Activated naive CD8-positive, alpha-beta T cell treated with anti-CD3 and anti-CD28 coated beads for 36 hours (primary cell): ENCODE data around the gene HSD17B12. TPM values are rescaled to one million over a fixed set of nuclear protein-coding genes. Genes with fewer than 3 reads are reported as not detected.
A peak's percentile ranks its signal among the peaks of the same experiment; 100 is the strongest.

Experiments
- DNase-seq: peaks from one replicate; pipeline ENCODE4 v3.0.0; 2021
- H3K27ac Mint-ChIP-seq: one replicate; pipeline ENCODE4 v1.8.0; 2022; ENCODE audit warnings: mild to moderate bottlenecking, moderate library complexity, mixed read lengths
- H3K27me3 Mint-ChIP-seq: one replicate; pipeline ENCODE4 v1.8.0; 2022; ENCODE audit warnings: mild to moderate bottlenecking, mixed read lengths
- H3K36me3 Mint-ChIP-seq: one replicate; pipeline ENCODE4 v1.8.0; 2021; ENCODE audit warnings: mild to moderate bottlenecking, mixed read lengths
- H3K4me1 Mint-ChIP-seq: one replicate; pipeline ENCODE4 v1.8.0; 2021; ENCODE audit warnings: mixed read lengths
- H3K4me3 Mint-ChIP-seq: one replicate; pipeline ENCODE4 v1.8.0; 2022; ENCODE audit warnings: mild to moderate bottlenecking, moderate library complexity, mixed read lengths
- H3K9me3 Mint-ChIP-seq: one replicate; pipeline ENCODE4 v1.8.0; 2022; ENCODE audit warnings: mixed read lengths
- total RNA-seq, 2 experiments: library from RNA; stranded (reverse); gene quantifications; one replicate each; pipeline ENCODE4 v1.2.3, GENCODE V29; 2021

Gene HSD17B12
- total RNA-seq, 2 experiments from 2014 or later = 54.2 to 56.0 TPM

DNA sequence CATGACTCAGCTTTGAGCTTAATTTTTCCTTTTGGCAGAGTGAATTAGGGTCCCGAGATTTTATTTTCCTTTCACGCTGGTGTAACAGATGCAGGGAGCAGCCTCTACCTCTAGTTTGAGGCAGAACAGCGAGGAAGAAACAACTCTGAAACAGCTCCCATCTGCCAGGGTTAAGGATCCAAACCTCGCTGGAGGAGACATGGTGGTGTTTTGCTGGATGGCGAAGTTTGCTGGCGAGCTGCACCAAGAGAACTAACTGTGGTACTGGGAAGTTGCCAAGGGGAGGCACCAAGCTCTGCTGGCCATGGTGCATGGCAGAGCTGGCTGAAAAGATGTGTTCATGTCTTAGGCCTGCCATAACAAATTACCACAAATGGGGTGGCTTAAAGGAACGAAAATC lies 192.5 kb downstream of the HSD17B12 start:
- H3K27me3 Mint-ChIP-seq = peaks cover 47% of the 10 kb centered on the region

DNA sequence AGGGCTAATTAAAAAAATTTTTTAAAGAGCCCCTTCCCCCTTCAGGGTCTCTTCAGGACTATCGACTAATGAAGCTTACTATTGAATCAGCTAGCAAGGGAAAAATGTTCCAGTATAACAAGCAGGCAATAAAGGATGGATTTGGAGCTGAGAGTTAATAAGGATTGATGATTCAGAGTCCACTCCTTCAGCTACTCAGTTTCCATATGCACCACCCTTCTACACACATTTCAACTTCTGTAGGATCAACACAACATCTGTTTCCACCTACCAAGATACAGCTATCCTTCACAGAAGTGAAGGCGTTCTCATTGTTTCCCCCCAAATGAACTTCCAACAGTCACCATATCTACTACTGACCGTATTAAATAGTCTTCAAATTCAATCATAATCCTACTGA lies 193.5 kb downstream of the HSD17B12 start:
- H3K4me1 Mint-ChIP-seq = peaks cover 9% of the 10 kb centered on the region
- H3K27me3 Mint-ChIP-seq = peaks cover 50% of the 10 kb centered on the region
- H3K4me3 Mint-ChIP-seq = no peak overlapping the region
- H3K27ac Mint-ChIP-seq = no peak overlapping the region
- no peak for DNase-seq
- H3K9me3 Mint-ChIP-seq = no peaks in the 10 kb centered on the region
- H3K36me3 Mint-ChIP-seq = no peaks in the 10 kb centered on the region

More for the DNA sequence above, 192.5 kb downstream of the HSD17B12 start:
- Mint-ChIP-seq H3K36me3 (no peaks in the 10 kb centered on the region), H3K4me3 (no peak overlapping the region), H3K27ac (no peak overlapping the region), H3K9me3 (no peaks in the 10 kb centered on the region), H3K4me1 (peaks cover 16% of the 10 kb centered on the region)
- no peak for DNase-seq

DNA sequence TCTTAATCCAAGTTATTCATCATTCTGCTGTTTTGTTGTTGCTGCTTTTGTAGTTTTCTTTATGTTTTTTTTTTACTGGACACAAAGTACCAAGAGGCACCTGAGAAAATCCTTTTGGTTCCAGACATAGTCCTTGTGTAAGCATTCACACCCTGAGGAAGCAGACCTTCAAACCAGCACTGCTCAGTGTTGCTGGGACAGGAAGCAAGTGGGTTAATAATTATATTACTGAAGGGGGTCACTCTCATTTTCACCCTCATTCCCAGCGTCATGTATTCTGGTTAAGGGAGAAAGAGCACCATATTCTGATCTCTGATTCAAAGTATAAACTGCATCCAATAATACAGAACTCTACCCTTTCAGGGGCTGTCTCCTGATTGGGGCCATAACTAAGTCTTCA lies 194.2 kb downstream of the HSD17B12 start:
- no peak overlapping the region for H3K4me3 Mint-ChIP-seq
- no peak overlapping the region for H3K27ac Mint-ChIP-seq
- no peak for DNase-seq
- H3K36me3 Mint-ChIP-seq = no peaks in the 10 kb centered on the region
- H3K9me3 Mint-ChIP-seq = no peaks in the 10 kb centered on the region
- H3K4me1 Mint-ChIP-seq = peaks cover 2% of the 10 kb centered on the region
- peaks cover 50% of the 10 kb centered on the region for H3K27me3 Mint-ChIP-seq

DNA sequence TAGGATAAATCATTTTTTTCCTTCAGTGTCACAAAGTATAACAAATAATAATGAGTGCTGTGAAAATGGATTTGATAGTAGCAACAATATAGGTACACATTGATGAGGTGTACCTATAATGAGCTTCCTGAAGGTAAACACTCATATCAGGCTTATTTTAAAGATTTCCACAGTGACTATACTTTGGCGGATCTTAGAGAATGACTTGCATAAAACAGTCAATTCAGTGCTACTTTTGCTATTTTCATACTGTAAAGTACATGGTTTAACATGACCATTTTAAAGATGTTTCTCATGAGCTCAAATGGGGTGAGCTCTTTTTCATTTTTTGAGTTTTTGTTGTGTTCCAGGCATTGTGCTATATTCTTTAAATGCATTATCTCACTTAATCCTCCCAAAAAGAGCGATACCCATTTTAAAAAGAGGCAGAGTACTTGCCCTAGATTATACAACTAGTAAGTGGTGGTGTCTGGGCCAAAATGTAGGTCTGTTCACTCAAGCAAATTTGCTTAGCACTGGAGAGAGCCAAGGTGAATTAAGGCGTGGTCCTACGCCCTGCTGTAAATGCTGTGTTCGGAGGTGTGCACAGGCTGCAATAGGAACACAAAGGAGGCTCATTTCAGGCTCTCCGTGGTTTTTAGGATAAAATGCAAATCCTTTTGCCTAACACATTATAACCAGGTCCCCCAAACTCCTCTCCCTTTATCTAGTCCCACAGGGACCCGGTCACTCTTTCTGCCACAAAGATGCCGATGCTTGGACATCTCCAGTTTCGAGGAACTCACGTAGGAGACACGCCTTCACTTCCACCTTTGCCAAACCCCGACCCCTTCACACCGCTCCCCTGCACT lies 199.5 kb downstream of the HSD17B12 start:
- Mint-ChIP-seq H3K9me3 (no peaks in the 10 kb centered on the region), H3K36me3 (peaks cover 2% of the 10 kb centered on the region), H3K27ac (peak overlapping the region; percentile 81)

DNA sequence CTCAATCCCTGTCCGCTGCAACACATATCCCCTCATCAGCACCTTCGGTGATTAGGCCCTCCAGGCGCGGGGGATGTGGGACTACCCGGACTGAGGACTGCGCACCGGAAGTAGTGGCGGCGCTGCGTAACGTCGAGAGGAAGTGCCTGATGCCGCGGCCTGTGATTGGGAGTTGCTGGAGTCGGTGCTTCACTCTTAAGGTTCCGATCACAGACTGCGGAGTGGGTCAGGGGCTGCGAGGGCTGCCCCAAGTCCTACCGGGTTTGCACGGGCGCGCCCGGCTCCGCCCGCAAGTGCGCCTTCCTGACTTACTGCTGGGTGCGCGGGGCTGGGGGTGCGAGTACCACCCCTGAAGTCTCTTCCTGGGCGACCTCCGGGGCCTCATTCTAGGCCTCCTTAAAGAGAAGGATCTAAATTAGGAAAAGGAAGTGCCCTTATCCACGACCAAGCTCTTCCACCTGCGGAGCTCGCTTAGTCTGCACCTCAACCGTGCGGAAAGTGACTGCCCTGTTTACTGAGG lies 200.2 kb downstream of the HSD17B12 start, which contains the start of gene ALKBH3:
ALKBH3 (plus strand) TSS at position 192 of the 520 bp plus-strand sequence. CDS start 1,822 bp downstream, outside the sequence.
- H3K4me3 Mint-ChIP-seq = peak within 1 kb of the TSS; percentile 89
- peak; percentile 91 for DNase-seq
- H3K4me1 Mint-ChIP-seq = peaks cover 15% of the 10 kb centered on the region
- H3K9me3 Mint-ChIP-seq = no peaks in the 10 kb centered on the region
- peak within 1 kb of the TSS; percentile 81 for H3K27ac Mint-ChIP-seq
- H3K27me3 Mint-ChIP-seq = peaks cover 10% of the 10 kb centered on the region
- peaks cover 5% of the 10 kb centered on the region for H3K36me3 Mint-ChIP-seq

More for the DNA sequence above, 199.5 kb downstream of the HSD17B12 start:
- no peak for DNase-seq
- H3K4me3 Mint-ChIP-seq = peak overlapping the region; percentile 89
- peaks cover 15% of the 10 kb centered on the region for H3K4me1 Mint-ChIP-seq
- peaks cover 15% of the 10 kb centered on the region for H3K27me3 Mint-ChIP-seq

DNA sequence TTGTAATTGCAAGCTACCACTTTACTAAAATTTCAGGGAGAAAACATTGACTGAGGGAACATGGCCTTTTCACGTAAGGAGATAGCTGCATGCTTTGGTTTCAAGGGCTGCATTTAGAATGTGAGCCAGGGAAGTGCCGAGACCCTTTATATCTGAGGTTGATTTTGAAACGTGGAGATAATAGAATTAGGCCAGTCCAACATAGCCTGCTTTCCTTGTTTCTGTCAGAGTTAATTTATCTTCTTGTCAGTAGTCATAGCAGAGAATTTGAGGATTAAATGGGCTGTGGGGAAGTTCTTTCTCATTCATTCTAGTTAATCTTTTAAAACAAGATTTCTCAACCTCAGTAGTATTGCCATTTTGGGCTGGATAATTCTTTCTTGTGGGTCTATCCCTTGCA lies 212.3 kb downstream of the HSD17B12 start:
- H3K36me3 Mint-ChIP-seq = peaks cover 21% of the 10 kb centered on the region

DNA sequence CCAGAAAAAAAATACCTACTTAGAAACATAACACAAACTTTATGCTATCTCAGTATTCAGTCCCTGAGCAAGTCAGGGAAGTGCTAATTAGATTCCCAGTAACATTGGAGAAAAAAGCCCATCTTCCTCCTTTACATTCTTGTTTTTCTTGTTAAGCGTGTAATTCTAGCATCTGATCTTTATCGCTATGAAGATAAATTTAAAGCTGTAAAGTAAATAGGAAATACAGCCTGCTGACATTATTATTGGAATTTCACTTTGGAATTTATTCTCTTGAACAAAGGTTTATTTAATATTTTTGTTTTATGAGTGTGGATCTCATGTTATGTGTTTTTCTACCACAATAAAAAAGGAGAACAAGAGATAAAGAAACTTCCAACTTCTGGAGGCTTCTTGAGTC lies 214.0 kb downstream of the HSD17B12 start:
- Mint-ChIP-seq H3K4me1 (peaks cover 2% of the 10 kb centered on the region), H3K36me3 (peaks cover 34% of the 10 kb centered on the region), H3K4me3 (no peak overlapping the region), H3K9me3 (no peaks in the 10 kb centered on the region), H3K27ac (no peak overlapping the region), H3K27me3 (no peaks in the 10 kb centered on the region)
- DNase-seq = no peak

More for the DNA sequence above, 212.3 kb downstream of the HSD17B12 start:
- no peak for DNase-seq
- no peaks in the 10 kb centered on the region for H3K9me3 Mint-ChIP-seq
- no peak overlapping the region for H3K27ac Mint-ChIP-seq
- H3K4me1 Mint-ChIP-seq = peaks cover 2% of the 10 kb centered on the region
- H3K27me3 Mint-ChIP-seq = no peaks in the 10 kb centered on the region
- no peak overlapping the region for H3K4me3 Mint-ChIP-seq

DNA sequence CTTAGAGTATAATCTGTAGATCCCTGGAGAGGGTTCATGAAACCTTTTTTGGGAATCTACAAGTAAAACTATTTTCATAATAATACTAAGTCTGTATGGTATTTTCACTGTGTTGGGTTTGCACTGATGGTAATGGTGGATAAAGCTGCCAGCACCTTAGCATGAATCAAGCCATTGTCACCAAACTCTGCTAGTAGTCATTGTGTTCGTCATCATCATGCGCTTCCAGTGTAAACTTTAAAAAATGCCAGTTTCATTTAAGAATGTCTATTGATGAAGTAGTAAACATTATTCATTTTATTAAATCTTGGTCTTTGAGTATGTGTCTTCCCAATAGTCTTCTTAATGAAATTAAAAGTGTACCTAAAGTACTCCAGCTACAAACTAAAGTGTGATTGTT lies 215.1 kb downstream of the HSD17B12 start:
- Mint-ChIP-seq H3K27me3 (no peaks in the 10 kb centered on the region), H3K36me3 (peaks cover 29% of the 10 kb centered on the region), H3K9me3 (no peaks in the 10 kb centered on the region), H3K4me1 (peaks cover 2% of the 10 kb centered on the region), H3K4me3 (no peak overlapping the region), H3K27ac (no peak overlapping the region)
- no peak for DNase-seq

DNA sequence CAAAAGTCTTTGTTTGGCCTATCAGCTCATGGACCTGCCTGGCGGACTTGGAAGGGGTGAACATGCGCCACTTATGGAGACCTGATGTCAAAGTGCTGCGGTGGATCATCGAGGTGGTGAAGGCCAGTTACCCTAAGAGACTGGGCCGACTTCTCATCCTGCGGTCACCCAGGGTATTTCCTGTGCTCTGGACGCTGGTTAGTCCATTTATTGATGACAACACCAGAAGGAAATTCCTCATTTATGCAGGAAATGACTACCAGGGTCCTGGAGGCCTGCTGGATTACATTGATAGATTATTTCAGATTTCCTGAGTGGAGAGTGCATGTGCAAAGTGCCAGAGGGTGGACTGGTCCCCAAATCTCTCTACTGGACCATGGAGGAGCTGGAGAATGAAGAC lies 218.0 kb downstream of the HSD17B12 start:
- Mint-ChIP-seq H3K27me3 (no peaks in the 10 kb centered on the region), H3K9me3 (no peaks in the 10 kb centered on the region), H3K36me3 (peaks cover 27% of the 10 kb centered on the region), H3K4me1 (peaks cover 4% of the 10 kb centered on the region), H3K27ac (no peak overlapping the region), H3K4me3 (no peak overlapping the region)
- DNase-seq = no peak

DNA sequence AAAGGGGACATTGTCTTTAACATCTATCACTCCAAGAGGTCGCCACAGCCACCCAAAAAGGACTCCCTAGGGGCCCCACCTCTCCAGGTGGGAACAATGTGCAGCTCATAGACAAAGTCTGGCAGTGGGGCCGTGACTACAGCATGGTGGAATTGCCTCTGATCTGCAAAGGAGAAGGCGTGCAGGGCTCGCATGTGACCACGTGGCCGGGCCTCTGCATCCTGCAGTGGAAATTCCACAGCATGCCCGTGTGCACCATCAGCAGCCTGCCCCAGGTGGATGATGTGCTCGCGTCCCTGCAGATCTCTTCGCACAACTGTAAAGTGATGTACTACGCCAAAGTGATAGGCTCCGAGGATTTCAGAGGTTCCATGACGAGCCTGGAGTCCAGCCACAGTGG lies 218.6 kb downstream of the HSD17B12 start:
- Mint-ChIP-seq H3K36me3 (peaks cover 30% of the 10 kb centered on the region), H3K4me3 (no peak overlapping the region), H3K4me1 (peaks cover 5% of the 10 kb centered on the region)

DNA sequence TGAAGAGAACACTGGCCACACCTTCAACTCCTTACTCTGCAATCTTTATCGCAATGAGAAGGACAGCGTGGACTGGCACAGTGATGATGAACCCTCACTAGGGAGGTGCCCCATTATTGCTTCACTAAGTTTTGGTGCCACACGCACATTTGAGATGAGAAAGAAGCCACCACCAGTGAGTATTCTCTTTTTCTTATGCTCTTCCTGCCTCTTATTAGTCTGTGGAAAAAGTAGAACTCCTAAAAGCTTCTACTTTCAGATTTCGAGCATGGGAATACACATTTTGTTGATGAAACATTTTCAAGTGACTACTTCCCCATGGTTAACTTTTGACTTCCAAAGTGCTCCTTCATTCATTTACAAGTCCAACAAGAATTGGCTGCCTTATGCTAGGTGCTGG lies 221.0 kb downstream of the HSD17B12 start:
- Mint-ChIP-seq H3K27ac (no peak overlapping the region), H3K4me3 (no peak overlapping the region), H3K9me3 (no peaks in the 10 kb centered on the region), H3K36me3 (peaks cover 34% of the 10 kb centered on the region), H3K27me3 (no peaks in the 10 kb centered on the region), H3K4me1 (peaks cover 15% of the 10 kb centered on the region)
- DNase-seq = no peak

More for the DNA sequence above, 218.6 kb downstream of the HSD17B12 start:
- no peak for DNase-seq
- Mint-ChIP-seq H3K27me3 (no peaks in the 10 kb centered on the region), H3K9me3 (no peaks in the 10 kb centered on the region), H3K27ac (no peak overlapping the region)

DNA sequence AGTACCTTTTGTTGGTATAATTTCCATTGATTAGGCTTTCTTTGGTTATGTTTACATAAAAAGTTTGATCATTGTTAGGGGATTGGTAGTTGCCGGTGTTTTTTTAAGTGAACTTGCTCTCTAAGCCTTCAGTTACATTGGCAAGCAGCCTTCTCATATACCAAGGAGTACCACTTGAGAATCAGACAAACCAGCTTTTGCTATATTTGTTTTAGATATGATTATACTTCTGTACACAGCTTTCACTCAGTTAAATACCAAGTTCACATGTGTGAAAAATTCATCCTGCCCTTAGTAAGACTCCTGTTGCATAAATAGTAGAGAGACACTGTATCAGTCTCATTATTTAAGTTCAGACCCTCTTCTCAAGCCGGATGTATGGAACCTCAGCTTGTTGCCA lies 222.5 kb downstream of the HSD17B12 start:
- H3K9me3 Mint-ChIP-seq = no peaks in the 10 kb centered on the region
- H3K27ac Mint-ChIP-seq = no peak overlapping the region
- peaks cover 27% of the 10 kb centered on the region for H3K4me1 Mint-ChIP-seq
- H3K36me3 Mint-ChIP-seq = peaks cover 34% of the 10 kb centered on the region
- no peak for DNase-seq
- H3K27me3 Mint-ChIP-seq = no peaks in the 10 kb centered on the region
- no peak overlapping the region for H3K4me3 Mint-ChIP-seq

DNA sequence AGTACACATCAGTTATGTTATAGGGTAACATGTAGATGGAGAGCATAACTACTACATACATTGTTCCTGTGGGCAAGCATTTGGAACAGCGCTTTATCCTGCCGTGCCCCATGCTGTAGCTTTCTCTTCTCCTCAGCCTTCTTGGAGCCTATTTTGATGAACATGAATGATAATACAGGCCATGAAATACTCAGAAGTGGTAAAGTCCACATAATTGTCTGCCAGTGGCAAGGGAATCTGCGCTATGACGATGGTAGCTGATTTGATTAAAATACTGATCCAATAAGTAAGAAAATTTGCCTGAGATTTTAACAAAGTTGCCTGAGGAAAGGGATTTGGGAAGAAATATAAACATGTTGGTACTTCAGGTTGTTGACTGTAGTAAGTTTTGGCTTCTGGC lies 223.4 kb downstream of the HSD17B12 start:
- Mint-ChIP-seq H3K4me1 (peaks cover 27% of the 10 kb centered on the region), H3K27ac (no peak overlapping the region), H3K9me3 (no peaks in the 10 kb centered on the region), H3K27me3 (no peaks in the 10 kb centered on the region), H3K36me3 (peaks cover 25% of the 10 kb centered on the region), H3K4me3 (no peak overlapping the region)
- no peak for DNase-seq

DNA sequence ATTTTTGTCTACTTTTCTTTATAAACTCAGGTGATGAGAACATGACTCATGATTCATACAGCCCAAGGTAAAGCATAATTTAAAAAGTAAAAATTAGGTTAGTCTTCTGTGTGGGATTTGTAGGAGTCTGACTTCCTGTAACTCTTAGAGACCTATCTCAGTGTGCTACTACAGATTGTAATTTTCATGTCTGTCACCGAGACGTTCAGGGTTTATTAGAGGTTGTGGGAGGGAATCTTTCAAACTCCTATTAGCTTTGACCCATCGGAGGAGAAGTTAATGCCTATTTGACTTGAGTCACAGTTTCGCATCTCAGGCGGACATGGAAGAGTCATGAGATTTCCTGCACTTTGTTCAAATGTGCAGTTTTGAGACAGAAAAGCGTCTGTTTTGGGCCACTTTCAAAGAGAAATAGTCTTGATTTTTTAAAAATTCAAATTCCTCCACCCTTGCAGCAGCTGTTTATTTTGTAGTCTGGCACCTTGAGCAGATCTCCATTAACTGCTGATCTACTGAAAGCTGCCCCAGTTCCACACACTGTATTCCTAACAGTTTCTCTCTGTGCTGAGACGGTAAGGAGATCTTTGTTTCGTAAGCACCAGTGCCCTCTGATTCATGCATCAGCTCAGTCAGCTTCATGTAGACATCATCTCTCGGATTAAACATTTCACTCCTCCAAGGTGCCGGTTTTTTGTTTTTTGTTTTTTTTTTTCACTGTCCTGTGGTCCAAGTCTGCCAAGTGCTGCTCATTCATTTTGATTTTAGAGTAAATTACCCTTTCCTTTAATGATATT lies 224.4 kb downstream of the HSD17B12 start:
- Mint-ChIP-seq H3K27me3 (no peaks in the 10 kb centered on the region), H3K4me1 (peaks cover 27% of the 10 kb centered on the region), H3K9me3 (no peaks in the 10 kb centered on the region), H3K27ac (no peak overlapping the region), H3K36me3 (peaks cover 25% of the 10 kb centered on the region), H3K4me3 (no peak overlapping the region)
- no peak for DNase-seq

DNA sequence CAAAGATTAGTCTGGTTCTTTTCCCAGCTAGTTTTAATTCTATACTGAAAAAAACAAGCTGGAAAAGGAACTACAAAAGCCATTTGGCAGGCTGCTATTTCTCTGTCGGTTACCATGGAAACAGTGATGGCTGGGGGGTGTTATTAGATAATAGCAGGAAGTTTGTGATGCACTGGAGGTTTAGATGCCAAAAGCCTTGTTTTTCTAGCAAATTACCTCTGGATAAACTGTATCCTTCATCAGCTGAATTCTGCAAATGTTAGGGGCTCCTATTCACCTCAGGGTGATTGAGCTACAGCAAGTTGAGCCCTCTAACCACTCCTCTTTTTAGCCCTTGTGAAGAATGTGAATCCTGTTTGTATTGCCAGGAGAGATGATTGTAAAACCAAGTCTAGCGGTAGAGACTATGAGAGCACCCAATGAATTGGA lies 225.3 kb downstream of the HSD17B12 start:
- no peaks in the 10 kb centered on the region for H3K27me3 Mint-ChIP-seq
- H3K9me3 Mint-ChIP-seq = no peaks in the 10 kb centered on the region
- DNase-seq = no peak
- H3K27ac Mint-ChIP-seq = no peak overlapping the region
- H3K4me1 Mint-ChIP-seq = peaks cover 27% of the 10 kb centered on the region
- H3K4me3 Mint-ChIP-seq = no peak overlapping the region
- H3K36me3 Mint-ChIP-seq = peaks cover 26% of the 10 kb centered on the region
